HG03442 (cell line): ENCODE results near the gene STX12.

Experiments
- ATAC-seq: cut with Tn5 transposase; IDR thresholded peaks from one replicate; pipeline ENCODE4 v1.9.1; 2021; ENCODE audit warnings: mild to moderate bottlenecking, moderate library complexity; ENCODE audit not compliant: unreplicated experiment

Gene STX12

DNA sequence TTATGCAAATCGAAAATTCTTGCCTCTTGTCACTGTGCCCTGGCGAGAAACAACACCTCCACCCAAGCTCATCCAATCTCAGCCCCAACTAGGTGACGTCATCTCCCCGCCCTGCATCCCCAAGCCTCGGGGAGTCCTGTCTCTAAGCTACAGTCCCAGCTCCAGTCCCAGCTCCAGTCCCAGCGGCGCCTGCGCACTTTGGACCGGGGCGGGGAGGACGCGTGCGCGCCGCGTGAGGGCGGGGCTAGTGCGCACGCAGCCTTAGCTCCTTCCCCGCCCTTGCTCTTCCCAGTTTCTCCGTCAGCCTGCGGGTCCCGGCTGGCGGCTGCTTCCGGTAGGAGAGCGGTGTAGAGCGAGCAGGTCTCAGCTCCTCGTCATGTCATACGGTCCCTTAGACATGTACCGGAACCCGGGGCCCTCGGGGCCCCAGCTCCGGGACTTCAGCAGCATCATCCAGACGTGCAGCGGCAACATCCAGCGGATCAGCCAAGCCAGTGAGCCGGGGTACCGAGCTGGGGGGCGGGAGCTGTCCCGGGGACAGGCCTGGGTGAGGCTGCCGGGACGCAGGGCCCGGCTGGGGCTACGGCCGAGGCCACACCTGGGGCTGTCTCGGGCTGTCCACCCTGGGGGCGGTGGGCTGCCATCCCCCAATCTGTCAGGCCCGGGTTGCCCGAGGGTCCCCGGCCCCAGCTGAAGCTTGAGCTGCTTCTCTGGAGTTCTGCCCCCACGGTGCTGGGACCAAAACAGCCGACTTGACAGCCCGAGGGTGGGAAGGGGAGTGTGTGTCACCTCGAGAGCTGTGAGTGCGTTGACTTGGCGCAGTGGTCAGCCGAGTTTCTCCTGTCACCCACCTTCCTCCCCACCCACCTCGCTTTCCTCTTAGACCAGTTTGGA is at the start of gene STX12:
Gene STX12, plus strand, starts transcription at position 288 of the 894 bp plus-strand sequence. Its CDS starts 89 bp downstream, at position 377.
- peak; percentile 90 for ATAC-seq

DNA sequence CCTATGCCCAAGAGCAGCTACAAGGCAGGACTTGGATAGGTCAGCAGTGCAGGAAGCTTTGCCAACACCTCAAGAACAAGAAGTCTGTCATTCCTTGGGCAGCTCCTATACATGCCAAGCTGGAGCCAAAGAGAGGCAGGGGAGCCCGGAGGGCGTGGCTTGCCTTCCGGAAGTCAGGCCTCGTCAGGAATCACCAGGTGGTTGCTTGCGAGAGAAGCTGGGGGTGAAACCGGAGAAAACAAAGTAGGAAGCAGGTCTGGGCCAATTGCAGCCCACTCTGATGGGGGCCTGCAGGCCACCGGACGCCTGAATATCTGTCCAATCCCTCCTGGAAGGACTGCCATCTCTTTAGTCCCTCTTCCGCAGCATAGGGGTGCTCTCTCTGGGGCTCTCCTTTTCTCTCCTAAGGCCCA is 48.1 kb upstream of the STX12 start:
- ATAC-seq, result no peak

DNA sequence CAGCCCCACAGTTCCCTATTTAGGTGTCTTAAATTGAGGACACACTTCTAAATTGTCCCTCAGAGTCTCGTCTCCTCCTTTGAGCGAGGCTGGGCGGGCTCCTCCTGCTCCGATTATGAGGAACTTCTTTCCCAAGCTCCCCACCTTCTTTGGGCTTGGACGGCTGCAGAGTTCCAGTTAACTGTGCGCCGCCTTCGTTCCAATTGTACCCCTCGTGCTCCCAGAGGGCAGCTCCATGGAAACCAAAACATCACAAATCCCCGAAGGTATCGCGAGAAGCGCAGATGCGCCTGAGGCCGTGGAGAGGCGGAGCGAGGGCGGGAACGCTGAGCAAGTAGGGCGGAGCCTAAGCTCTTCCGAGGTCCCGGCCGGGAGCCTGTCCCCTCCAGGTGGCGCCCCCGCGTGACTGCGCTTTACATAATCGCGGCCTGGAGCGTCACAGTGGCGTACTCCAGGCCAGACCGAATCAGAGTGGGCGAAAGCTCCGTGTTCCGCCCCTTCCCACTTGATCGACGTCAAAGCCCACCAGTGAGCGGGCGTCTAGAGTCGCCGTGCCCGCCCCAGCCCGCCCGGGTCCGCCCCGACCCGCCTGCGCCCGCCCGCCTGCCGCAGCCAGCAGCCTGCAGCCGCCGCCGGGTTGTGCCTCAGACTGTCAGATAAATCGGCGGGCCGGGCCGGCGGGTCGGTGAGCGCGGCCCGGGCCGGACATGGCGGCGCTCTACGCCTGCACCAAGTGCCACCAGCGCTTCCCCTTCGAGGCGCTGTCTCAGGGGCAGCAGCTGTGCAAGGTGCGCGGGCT is 47.4 kb upstream of the STX12 start, which contains the start of gene FAM76A:
Gene FAM76A, plus strand, starts transcription at position 588 of the 799 bp plus-strand sequence. Its CDS starts 120 bp downstream, at position 708.
- ATAC-seq, result peak; percentile 92

DNA sequence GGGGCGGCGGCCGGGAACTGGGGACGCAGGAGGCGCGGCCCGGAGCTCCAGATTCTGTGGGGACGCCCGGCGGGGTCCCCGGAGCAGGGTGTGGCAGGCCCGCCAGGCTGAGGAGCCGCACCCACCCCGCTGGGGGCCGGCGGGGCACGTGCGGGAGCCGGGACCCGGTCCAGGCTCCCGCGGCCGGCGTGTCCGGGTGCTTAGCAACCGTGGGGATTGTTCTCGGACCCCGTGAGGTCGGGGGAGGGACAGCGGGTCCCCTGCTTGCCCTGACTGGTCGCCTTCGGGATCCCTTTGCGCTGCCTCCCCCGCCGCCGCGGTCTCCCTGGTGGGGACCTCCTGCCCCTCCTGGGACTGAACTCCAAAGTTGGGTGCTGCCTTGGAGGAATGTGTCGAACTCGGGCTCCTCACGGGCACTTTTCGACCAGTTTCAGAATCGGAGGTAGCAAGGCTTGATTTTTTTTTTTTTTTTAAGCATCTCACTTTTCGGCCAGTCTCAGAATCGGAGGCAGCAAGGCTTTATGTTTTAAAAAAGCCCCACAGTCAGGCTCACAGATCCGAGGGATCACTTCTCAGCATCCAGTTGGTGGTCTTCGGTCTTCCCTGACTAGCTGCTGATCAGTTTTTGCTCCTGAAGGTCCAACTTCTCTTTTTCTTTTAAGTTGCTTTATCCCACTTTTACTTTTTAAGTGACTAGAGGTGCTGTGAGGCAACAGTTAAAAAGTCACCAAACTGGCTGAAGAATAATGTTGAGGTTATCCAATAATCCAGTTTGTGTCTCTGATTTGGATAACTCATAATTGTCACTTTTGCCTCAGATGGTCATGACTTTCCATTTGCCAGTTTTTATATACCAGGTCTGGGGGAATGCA is 46.6 kb upstream of the STX12 start:
- ATAC-seq, result no peak

DNA sequence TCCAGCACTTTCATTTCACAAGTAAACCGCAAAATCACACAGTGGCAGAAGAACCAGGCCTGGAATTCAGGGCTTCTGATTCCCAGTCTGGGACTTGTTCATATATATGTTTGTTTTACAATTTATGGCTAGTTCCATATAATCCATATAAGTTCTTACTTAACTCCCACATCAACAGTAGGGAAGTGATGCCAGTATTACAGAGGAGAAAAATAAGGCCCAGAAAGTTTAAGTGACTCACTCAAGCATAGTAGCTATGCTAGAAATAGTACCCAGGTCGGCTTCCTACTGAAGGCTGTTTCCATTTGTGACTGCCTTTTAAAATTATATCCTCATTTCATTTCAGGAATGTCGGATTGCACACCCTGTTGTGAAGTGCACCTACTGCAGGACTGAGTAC is 45.9 kb upstream of the STX12 start:
- no peak for ATAC-seq

DNA sequence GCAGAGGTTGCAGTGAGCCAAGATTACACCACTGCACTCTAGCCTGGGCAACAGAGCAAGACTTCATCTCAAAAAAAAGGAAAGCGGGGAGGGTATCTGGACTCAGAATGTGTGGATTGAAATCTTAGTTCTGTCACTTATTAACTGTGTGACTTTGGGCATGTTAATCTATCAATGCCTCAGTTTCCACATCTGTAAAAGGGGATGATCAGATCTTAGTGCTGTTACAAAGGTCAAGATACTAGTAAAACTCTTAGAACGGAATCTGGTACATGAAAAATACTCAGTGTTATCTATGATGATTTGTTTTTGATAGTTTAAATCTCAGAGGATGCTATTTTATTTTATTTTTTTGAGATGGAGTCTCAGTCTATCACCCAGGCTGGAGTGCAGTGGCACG is 36.8 kb upstream of the STX12 start:
- no peak for ATAC-seq

DNA sequence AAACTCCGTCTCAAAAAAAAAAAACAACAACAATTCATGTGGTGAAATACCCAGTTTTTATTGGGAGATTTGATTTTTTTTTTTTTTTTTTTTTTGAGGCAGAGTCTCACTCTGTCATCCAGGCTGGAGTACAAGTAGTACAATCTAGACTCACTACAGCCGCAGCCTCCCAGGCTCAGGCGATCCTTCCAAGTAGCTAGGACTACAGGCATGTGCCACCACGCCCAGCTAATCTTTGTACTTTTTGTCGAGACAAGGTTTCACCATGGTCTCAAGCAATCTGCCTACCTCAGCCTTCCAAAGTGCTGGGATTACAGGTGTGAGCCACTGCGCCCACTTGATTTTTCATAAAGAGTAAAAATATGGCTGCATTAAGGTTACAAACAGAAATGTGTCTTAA is 31.9 kb upstream of the STX12 start:
- no peak for ATAC-seq

DNA sequence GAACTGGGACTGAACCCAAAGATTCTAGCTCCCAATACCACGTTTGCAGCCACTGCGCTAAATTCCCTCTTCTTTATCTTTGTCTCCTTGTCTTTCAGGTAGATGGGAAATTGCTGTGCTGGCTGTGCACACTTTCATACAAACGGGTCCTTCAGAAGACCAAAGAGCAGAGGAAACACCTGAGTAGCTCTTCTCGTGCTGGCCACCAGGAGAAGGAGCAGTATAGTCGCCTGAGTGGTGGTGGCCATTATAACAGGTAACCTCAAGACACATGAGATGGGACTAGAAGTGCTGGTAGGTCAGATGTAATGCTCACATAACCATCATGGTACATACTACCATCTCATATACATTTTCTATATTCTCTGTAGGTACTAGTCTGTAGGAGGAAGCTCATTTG is 28.5 kb upstream of the STX12 start:
- ATAC-seq, result no peak

DNA sequence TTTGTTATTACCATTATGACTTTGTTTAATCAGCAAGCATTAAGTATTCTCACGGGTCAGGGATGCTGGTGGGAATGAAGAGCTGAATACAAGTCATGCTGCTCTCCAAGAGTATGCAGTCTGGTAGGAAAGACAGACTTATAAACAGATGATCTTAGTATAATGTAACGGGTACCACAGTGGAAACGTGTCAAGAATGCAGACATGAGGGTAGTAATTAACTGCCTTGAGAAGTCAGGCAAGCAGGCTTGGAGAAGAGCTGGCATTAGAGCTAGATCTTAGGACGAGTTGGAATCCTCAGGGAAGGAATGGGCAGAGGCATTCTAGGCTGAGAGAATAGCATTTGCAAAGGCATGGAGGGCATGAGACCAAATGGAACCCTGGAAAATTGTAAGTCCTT is 27.6 kb upstream of the STX12 start:
- ATAC-seq, result no peak

DNA sequence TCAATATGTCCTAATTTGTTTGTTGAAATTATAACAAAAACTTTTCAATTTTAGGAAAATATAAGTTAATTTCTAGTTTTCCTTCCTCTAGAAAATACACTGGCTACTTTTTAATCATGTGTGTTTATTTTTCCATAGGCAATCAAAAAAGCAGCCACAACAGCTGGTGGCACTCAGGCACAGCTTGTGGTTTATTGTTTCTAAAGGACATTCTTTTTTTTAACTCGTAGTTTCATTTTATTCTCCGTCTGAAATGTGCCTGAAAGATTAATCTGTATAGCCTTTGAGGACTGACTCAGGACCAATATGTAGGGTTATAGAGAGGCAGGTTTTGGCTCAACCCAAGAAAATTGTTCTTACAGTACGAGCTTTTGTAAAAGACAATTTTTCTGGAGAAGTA is 20.7 kb upstream of the STX12 start:
- ATAC-seq, result no peak

DNA sequence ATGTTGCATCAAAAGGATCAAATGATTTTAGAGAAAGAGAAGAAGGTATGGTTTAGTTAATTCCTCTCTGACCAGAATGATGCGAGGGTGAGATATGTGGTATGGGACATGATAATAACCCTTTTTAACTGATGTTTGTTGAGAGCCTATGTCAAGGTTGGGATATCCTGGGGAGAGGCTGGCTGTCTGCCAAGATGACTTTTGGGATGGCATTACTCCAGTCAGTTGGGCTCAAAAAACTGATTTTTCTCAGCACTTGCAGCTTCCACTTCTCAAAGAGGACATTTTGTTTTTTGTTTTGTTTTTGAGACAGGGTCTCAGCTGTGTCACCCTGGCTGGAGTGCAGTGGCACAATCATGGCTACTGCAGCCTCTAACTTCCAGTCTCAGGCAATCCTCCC is 17.7 kb upstream of the STX12 start:
- ATAC-seq, result no peak

DNA sequence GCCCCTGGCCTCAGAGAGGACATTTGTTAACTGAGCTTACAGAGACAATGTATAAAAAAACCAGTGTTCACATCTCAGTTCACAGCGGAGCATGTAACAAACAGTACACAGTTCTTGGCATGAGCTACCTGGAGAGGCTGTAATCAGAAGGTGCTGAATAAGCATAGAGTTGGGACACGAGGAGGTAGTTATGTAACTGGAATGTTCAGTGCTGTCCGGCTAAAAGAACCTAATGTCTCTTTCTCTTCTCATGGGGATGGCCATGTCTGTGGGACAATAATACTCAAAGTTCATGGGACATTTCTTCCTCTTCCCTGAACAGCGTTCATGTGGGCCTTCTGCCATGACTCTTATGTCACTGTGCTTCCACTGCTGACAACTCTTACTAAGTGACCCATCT is 17.2 kb upstream of the STX12 start:
- ATAC-seq, result no peak

DNA sequence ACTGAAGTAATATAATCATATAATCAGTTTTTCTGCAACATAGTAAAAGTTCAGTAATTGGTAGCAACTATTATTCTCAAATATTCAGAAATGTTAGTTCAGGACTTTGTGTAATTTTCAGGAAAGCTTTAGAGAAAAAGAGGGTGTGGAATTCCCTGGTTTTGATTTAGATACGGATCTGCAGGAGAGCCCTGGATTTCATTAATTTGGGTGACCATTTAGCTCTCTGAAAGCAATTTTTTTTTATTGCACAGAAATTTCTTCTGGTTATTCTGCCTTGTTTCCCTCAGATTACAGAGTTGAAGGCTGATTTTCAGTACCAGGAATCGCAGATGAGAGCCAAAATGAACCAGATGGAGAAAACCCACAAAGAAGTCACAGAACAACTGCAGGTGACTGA is 13.8 kb upstream of the STX12 start:
- ATAC-seq, result no peak

DNA sequence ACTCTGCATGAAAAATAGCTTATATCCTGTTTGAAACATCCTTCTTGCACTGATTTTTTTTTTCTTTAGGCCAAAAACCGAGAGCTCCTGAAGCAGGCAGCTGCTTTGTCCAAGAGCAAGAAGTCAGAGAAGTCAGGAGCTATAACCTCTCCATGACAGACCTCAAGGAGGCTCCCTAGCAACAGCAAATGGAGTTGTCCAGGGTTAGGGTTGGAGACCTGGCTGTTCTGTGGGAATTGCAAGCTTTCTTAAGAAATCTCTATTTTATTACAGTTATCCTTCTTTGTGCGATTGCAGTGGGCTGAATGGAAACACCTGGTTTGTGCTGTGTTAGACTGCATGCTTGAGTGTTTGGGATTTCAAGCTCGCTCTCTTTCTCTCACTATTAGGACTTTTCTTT is 12.6 kb upstream of the STX12 start:
- no peak for ATAC-seq

DNA sequence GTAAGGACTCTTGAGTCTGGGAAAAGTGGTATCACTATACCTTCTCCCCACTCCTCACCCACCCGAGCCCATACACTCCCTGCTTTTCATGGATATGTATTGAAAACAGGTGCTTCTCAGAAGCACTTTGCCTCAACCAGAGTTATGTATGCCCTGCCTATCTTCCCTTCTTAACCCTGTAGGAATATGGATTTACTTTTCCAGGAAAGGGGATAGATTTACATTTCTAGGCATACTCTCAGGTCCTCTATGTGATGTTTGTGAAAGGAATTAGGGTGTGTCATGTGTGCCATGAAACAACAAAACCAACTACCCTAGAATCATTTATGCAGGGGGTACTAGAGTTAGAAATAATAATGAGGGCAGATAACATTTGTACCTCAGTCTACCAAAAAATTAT is 11.0 kb upstream of the STX12 start:
- ATAC-seq, result no peak

DNA sequence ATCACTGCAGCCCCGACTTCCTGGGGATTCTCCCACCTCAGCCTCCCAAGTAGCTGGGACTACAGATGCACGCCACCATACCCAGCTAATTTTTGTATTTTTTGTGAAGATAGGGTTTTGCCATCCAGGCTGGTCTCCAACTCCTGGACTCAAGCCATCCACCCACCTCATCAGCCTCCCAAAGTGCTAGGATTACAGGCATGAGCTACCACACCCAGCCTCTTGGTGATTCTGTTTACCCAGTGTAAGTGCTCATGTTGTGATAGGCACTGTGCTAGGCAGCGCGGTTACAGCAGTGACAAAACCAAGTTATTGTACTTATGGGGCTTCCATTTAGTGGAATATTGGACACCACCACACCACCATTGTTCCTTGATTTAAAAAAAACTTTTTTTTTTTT is 9.7 kb upstream of the STX12 start:
- ATAC-seq, result no peak

DNA sequence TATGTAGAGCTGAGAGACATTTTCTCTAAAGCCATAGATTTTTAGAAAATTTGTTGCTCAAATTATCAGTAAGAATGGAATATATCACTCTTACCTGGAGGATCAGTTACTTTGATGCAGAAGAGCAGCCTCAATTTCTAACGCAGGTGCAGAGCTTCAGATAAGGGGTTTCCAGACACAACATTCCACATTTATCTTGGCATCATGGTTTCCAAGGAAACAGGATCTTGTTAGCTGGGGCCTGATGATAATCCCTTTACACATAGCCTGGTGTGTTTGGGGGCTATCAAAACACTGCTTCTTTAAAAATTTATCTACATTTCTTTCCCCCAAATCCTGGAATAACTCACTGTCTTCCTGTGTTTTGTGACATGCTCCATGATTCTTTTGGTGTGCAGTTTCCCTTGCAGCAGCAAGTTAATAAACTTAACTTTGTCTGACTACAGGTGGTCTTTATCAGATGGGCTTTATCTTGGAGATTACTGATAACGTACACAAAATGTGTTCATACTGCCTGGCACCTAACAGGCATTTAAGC is 2.7 kb upstream of the STX12 start:
- ATAC-seq, result no peak

DNA sequence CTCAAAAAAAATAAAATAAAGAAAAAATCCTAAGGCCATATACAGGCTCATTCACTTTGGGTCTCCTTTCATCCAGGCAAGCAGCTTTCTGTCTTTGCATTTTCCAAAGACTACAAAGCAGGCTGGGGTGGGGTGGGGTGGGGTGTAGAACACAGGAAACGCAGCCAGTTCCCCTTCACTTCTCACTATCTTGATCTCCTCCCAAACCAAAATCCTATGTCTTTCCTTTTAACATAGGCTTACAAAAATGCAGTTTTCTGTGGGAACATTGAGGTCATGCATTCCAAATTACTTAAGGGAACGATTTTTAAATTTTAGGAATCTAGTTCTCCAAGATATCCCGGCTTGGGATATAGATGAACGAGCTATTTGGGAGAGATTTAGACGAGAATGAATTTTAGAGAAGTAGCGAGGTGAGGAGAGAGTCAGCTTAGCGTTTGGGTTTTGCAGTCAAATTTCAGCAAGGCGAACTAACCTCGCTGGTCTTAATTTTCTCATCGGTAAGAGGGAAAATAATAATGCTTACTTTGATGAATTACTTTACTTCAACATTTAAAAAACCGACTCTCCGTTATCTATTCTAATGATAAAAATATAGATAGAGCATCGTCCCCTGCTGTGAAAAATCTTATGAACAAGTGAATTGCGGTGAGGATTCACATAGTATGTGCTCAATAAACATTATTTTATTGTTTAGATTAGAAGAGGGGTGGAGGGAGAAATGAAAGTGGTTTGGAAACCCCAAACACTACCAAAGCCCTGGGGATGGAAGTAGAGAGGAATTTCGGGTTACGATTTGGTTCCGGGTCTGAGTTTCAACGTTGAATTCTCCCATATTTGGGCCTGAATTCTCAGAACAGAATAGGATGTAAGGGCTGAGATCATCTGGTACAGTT is 735 bp upstream of the STX12 start:
- ATAC-seq, result no peak

DNA sequence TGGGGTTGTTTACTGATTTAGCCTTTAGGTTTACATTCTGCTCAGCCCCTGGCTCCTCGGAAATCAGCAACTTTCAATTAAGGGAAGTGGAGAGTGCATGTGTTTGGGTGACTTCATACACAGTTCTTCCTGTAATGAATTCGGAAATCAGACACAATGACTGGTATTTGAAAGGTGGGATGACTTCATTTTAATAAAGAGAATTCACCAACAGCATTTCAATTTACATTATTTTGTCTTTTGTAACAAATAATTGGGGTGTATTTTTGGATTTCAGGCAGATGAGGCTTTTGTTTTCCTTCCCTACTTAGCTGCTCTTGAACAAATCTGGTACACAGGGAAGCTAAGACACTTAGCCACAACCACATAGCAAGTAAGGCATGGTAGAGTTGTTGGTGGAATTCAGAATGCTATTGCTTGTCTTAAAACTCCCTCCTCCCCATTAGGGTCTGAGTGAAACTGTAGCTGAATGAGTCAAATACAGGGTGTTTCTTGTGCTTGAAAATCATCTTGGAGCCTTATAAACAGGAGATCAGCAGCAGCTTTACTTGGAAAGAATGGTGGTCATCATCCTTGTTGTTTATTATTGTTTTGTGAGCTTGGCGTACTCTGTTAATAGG is 917 bp downstream of the STX12 start:
- ATAC-seq, result no peak
